Heart right ventricle (tissue), 16 donors: ENCODE measurements around the gene PPP1R7. TPM values are rescaled to one million over a fixed set of nuclear protein-coding genes. Genes with fewer than 3 reads are reported as not detected.

ENCODE experiments used
- ATAC-seq, 8 donors: fragments of 200-7000 bp; cut with Tn5 transposase; one replicate each; pipeline ENCODE4 v1.9.1; 2020; ENCODE audit warnings: mild to moderate bottlenecking in 8 of 8, moderate library complexity in 8 of 8, moderate number of reproducible peaks in 1 of 8
- DNase-seq, 2 donors: peaks; one replicate each; pipeline ENCODE4 v3.0.0-alpha.2; 2020
- H3K27ac ChIP-seq, 10 donors: fragments of 200-600 bp; sonication (generic) in 2 of 10; one replicate each; pipeline versions ENCODE4 v1.5.0 to v1.8.0; 2020 to 2022; ENCODE audit warnings: mild to moderate bottlenecking in 3 of 10
- H3K27me3 ChIP-seq, 7 donors: fragments of 200-600 bp; one replicate each; pipeline ENCODE4 v1.8.0; 2021 to 2022; ENCODE audit warnings: mild to moderate bottlenecking in 2 of 7
- H3K36me3 ChIP-seq, 9 donors: fragments of 200-600 bp; sonication (generic) in 1 of 9; one replicate each; pipeline versions ENCODE4 v1.5.0 to v1.8.0; 2020 to 2022; ENCODE audit warnings: mild to moderate bottlenecking in 2 of 9
- H3K4me1 ChIP-seq, 9 donors: fragments of 200-600 bp; sonication (generic) in 1 of 9; one replicate each; pipeline versions ENCODE4 v1.5.0 to v1.8.0; 2020 to 2022; ENCODE audit warnings: mild to moderate bottlenecking in 4 of 9
- H3K4me3 ChIP-seq, 10 donors: fragments of 200-600 bp; sonication (generic) in 2 of 10; one replicate each; pipeline versions ENCODE4 v1.5.0 to v1.8.0; 2020 to 2022; ENCODE audit warnings: mild to moderate bottlenecking in 7 of 10, moderate library complexity in 2 of 10
- H3K9me3 ChIP-seq, 11 donors: fragments of 200-600 bp in 10 of 11; sonication (generic) in 2 of 11; one replicate each; pipeline versions ENCODE4 v1.5.0 to v1.8.0; 2013 to 2022; ENCODE audit warnings: mild to moderate bottlenecking in 2 of 11, control low read depth in 1 of 11, moderate library complexity in 1 of 11
- CTCF ChIP-seq, 9 donors: fragments of 200-600 bp; sonication (generic) in 2 of 9; IDR thresholded peaks; one replicate each; pipeline versions ENCODE4 v1.5.0 to v1.8.0; 2021 to 2022; ENCODE audit warnings: antibody characterized with exemption in 9 of 9, mild to moderate bottlenecking in 5 of 9, moderate library complexity in 1 of 9
- WGBS, 2 donors: extraction: QIAGEN DNeasy Blood & Tissue Kit; methylation state at CpG; one replicate each; pipeline ENCODE4 v1.1.7; 2013; ENCODE audit warnings: inconsistent platforms in 1 of 2; 5-methylcytosine and 5-hydroxymethylcytosine counted together
- intact Hi-C, 10 donors: fragments of 100-400 bp; cut with DNase I; formaldehyde crosslinking; loops; one replicate each; pipeline versions ENCODE4 v1.11.1 to v1.14.2; 2022
- polyA plus RNA-seq, 2 donors: library from polyadenylated mRNA; stranded (reverse); fragments of 200-250 nt; gene quantifications; one replicate each; pipeline ENCODE4 v1.2.3, GENCODE V29; 2013
- total RNA-seq, 10 donors: library from RNA; stranded (reverse); fragmentation: NEBNext Ultra II Directional in 3 of 10; extraction: Animal tissue kit (Norgen Biotek cat#: 25700) in 3 of 10; gene quantifications; one replicate each; pipeline versions ENCODE4 v1.2.1 to v1.2.4, GENCODE V29; 2021 to 2023
- donor health status: Arrhythmogenic right ventricular cardiomyopathy.
- donor health status: ischemic (EF 13 %, LVEDD 7.1; RV severe dilation, severe dysfunction).
- donor health status: healthy with polysubstance abuse.
- donor health status: DM: no; HTN: yes; CAD: no.
- donor health status: DM: no; HTN: no; CAD: no.
- donor health status: ischemic (EF 25% LVEDD 6.9; RV normal size, moderate dysfunction).
- donor health status: ischemic (EF 25% LVEDD 5.7; RV mildly dilated, moderate dysfunction).
- donor health status: healthy.
- donor health status: DM: yes; HTN: yes; CAD: no.
- donor health status: Ischemic cardiomyopathy.
- donor health status: ischemic (EF 35%, LVEDD 5.7; RV mildly dilated, moderate dysfunction).
- donor health status: nonischemic (EF 11% LVEDD 7.7; RV severe dilation, severe dysfunction).
- donor health status: DM: yes; HTN: yes; CAD: no.
- donor health status: PGD.
- donor health status: ischemic (EF 29% LVEDD 5.4; RV normal size, mild dysfunction).
- donor health status: nonischemic (EF 23%, LVEDD 6.1; RV moderate dilation, normal function).

Gene PPP1R7
- total and polyA plus RNA-seq, 12 donors = 64.1 to 91.3 (median 77.3) TPM

- H3K36me3 ChIP-seq = peaks cover 0 to 26% (median 0%) of the 10 kb centered on the region in 9 donors
- 99% methylated on average over 16 of the region's 16 CpGs for WGBS, 2 donors
- DNase-seq (no peak), ATAC-seq (no peak)
- no peaks in the 10 kb centered on the region for H3K4me1 ChIP-seq
- H3K27ac ChIP-seq = no peak overlapping the region
- intact Hi-C loops = no loop called here
- no peak for TF ChIP-seq CTCF (IDR thresholded peaks at IDR 0.05)
- no peaks in the 10 kb centered on the region for H3K9me3 ChIP-seq
- no peaks in the 10 kb centered on the region for H3K27me3 ChIP-seq
- no peak overlapping the region for H3K4me3 ChIP-seq
Measured at GRCh38 chr2:241138471-241138870, 11.8 kb upstream of the PPP1R7 start.

GRCh38 chr2:241139531-241140444, 10.5 kb upstream of the PPP1R7 start:
- TF ChIP-seq CTCF (IDR thresholded peaks at IDR 0.05) = no peak
- WGBS, 2 donors = 96% methylated on average over 24 of the region's 24 CpGs
- peaks cover 0 to 26% (median 0%) of the 10 kb centered on the region in 9 donors for H3K36me3 ChIP-seq
- H3K4me3 ChIP-seq = no peak overlapping the region
- DNase-seq = no peak
- no peaks in the 10 kb centered on the region for H3K9me3 ChIP-seq
- no peak for ATAC-seq
- H3K27ac ChIP-seq = no peak overlapping the region
- H3K4me1 ChIP-seq = no peaks in the 10 kb centered on the region
- H3K27me3 ChIP-seq = no peaks in the 10 kb centered on the region
- intact Hi-C loops = no loop called here

GRCh38 chr2:241140445-241140840, 9.8 kb upstream of the PPP1R7 start:
- no peaks in the 10 kb centered on the region for H3K4me1 ChIP-seq
- no peak overlapping the region for H3K27ac ChIP-seq
- H3K4me3 ChIP-seq = no peak overlapping the region
- peaks cover 0 to 26% (median 0%) of the 10 kb centered on the region in 9 donors for H3K36me3 ChIP-seq
- no peaks in the 10 kb centered on the region for H3K27me3 ChIP-seq
- DNase-seq (no peak), ATAC-seq (no peak)
- TF ChIP-seq CTCF (IDR thresholded peaks at IDR 0.05) = no peak
- intact Hi-C loops = no loop called here
- 95% methylated on average over 10 of the region's 10 CpGs for WGBS, 2 donors
- H3K9me3 ChIP-seq = no peaks in the 10 kb centered on the region

GRCh38 chr2:241141214-241141770, 9.0 kb upstream of the PPP1R7 start:
- Histone ChIP-seq H3K27me3 (no peaks in the 10 kb centered on the region), H3K4me1 (no peaks in the 10 kb centered on the region), H3K36me3 (peaks cover 0 to 26% (median 0%) of the 10 kb centered on the region in 9 donors), H3K27ac (no peak overlapping the region), H3K4me3 (no peak overlapping the region), H3K9me3 (no peaks in the 10 kb centered on the region)
- intact Hi-C loops = no loop called here
- no peak for TF ChIP-seq CTCF (IDR thresholded peaks at IDR 0.05)
- DNase-seq = no peak
- no peak for ATAC-seq
- WGBS, 2 donors = 95 to 96% methylated on average over 14 of the region's 14 CpGs
